Middle frontal gyrus (tissue), 1 donor: ENCODE results near the gene SSU72.
"Not testable (repeated sequence)": the region's sequence is repeated elsewhere in the genome, so short reads cannot be mapped to it uniquely, and the experiment has no call there.

Experiments
- DNase-seq: peaks from one replicate; pipeline ENCODE4 v3.0.0-alpha.2; 2015; ENCODE audit warnings: low spot score; ENCODE audit errors: extremely low spot score

The SSU72 gene

DNA sequence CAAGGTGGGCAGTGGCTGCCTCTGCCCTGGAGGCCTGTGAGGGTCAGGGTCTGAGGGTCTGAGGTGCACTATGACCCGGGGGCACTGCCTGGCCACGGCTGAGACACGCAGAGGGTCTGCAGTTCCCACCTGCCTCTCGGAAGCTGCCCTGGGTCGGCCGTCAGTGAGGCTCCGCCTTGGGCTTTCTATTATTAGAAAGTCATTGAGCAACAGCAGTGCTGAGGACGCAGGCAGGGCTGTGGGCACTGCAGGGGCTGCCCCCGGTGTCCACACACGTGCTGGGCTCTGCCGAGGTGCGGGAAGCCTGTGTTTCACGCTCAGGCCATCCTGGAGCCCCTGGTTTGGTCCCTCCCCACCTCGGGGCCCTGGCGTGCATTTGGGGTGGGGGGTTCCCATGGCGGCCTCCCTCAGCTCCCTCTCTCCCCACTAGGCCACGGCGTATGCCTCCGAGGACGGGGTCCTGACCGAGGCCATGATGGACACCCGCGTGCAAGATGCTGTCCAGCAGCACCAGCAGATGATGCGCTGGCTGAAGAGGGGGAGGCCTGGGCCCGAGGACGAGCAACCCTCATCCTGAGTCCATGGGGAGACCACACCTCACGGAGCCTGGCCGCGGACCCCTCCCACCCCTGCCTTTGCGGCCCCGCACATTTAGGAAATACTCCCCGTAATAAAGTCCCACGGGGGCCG lies 65.7 kb downstream of the SSU72 start:
- not testable (repeated sequence) for DNase-seq

DNA sequence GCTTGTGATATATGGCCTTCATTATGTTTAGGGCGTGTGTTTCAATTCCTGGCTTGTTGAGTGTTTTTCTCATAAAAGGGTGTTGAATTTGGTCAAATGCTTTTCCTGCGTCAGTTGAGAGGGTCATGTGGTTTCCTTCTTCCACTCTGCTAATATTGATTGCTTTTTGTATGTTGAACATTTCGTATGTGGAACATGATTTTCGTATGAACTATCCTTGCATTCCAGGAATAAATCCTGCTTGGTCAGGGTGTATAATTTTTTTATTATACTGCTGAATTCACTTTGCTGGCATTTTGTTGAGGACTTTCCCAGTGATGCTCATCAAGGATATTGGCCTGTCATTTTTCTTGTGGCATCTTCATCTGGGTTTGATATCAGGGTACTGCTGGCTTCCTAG lies 67.4 kb downstream of the SSU72 start:
- DNase-seq, result no peak

- DNase-seq, result not testable (repeated sequence)
These were observed 68.9 kb downstream of the SSU72 start for GRCh38 chr1:1505801-1506200.

DNA sequence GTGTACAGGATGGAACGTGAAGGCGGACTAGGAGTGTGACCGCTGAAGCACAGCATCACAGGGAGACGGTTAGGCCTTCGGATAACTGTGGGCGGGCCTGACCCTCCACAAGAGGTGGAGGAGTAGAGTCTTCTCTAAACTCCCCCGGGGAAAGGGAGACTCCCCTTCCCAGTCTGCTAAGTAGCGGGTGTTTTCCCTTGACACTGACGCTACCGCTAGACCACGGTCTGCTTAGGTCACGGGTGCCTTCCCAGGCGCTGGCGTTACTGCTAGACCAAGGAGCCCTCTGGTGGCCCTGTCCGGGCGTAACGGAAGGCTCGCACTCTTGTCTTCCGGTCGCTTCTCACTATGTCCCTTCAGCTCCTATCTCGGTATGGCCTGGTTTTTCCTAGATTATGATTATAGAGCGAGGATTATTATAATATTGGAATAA lies 69.3 kb downstream of the SSU72 start:
- DNase-seq, result not testable (repeated sequence)

GRCh38 chr1:1504777-1505365 lies 69.8 kb downstream of the SSU72 start:
- DNase-seq, result not testable (repeated sequence)

DNA sequence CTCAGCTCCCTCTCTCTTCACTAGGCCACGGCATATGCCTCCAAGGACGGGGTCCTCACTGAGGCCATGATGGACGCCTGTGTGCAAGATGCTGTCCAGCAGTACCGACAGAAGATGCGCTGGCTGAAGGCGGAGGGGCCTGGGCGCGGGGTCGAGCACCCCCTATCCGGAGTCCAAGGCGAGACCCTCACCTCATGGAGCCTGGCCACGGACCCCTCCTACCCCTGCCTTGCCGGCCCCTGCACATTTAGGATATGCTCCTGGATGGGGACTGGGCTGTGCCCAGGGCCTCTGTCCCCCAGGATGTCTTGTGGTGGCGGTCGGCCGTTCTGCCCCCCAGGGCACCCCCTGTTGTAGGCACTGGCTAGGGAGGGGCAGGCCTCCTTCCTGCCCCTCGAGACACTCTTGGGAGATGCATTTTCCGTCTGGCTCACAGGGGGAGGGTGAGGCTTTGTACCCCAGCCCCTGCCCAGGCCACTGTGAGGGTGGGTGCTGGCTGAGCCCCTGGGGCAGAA lies 79.1 kb downstream of the SSU72 start:
- DNase-seq, result not testable (repeated sequence)

DNA sequence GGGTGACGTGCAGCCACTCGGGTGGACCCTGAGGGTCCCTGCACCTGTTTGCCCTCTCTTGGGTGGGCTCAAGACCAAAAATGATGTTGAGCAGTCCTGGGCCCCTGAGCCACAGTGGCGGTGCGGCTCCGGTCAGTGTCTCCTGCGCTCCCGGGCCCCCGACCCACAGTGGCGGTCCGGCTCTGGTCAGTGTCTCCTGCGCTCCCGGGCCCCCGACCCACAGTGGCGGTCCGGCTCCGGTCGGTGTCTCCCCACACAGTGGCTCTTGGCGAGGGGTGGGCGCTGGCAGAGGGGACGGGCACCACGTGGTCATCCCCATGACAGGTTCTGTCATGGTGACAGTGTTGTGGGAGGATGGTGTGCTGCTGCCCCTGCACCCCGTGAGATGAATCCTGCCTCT lies 80.4 kb downstream of the SSU72 start:
- not testable (repeated sequence) for DNase-seq
